Measurements from ENCODE around the gene KRT6C.
"Not testable (repeated sequence)": the region's sequence is repeated elsewhere in the genome, so short reads cannot be mapped to it uniquely, and the experiment has no call there.

The KRT6C gene

DNA sequence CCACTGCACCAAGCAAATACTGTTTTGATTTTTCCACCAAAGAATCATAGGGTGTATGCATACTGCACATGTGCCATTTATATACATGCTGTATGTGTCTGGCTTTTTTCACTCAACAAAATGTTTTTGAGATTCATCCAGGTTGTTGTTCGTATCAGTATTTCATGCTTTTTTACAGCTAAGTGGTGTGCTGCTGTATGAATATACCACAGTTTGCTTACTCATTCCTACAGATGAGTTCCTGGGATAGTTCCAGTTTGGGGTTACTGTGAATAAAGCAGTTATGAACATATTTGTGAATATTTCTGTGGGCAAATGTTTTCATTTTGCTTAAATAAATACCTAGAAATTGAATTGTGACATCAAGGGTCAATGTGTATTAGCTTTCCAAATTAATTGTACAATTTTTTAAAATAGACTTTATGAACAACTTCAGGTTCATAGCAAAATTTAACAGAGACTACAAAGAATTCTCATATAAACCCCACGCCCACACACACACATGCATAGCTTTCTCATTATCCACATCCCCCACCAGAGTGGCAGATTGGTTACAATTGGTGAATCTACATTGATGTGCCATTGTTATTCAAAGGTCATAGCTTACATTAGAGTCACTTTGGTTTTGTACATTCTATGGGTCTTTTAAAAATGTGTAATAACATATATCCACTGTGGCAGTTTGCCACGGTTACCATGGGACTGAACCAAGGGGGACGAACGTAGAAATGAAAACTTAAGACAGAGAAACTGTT is 26.4 kb upstream of the KRT6C start:
- no peak for DNase-seq

DNA sequence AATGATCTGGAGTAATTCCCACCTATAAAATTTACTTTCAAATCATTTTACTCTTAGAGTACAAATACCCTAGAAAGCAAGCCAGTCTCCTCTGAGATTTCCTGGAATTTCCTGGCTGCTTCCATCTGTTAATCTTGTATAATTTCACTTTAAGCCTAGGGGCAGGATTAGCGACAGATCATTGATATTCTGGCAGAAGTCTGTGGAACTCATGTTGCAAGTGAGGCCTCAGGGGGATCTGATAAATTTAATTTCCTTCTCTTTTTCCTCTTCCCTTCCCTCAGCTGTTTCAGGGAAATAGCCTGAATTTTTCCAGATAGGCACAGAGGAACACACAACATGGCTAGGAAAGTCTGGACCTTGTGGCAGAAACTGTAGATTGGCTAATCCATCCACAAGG is 25.3 kb upstream of the KRT6C start:
- DNase-seq, result no peak

DNA sequence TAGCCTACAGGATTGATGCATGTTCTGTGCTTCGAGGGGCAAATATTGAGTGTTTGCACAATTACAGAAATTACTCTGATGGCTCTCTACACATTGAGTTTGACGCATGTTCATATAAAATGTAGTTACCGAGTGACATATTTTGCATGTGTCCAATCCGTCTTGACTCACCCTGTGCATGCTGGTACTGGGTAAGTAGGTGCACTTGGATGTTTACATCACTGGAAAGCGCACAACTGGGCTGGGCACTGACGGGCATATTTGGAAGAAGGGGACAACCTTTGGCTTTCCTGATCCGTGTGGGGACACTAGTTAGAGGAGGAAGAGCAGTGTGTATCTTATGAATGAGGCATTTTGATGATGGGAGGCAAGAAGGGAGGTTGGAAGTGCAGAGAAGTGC is 24.4 kb upstream of the KRT6C start:
- DNase-seq, result no peak

DNA sequence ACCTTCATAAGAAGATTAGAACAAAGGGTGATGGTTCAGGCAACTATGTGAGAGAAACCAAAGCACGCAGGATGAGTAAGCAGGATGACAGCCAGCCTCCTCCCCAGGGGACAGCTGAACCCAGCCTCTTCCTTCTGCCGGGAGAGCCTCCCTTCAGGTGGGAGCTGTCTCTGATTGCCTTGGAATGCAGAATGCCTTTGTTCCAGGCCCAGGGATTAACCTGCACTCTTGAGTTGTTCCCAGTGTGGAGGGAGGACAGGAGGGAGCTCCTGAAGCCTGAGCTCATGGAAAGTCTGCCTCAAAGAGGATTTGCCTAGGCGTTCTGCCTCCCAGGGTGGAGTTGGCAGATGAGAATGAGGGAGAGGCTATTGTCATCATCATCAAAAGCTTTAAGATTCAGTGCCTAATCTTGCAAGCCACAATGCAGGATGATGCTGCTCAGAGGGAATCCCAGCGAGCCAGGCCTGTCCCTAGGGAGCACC is 23.0 kb upstream of the KRT6C start:
- no peak for DNase-seq

DNA sequence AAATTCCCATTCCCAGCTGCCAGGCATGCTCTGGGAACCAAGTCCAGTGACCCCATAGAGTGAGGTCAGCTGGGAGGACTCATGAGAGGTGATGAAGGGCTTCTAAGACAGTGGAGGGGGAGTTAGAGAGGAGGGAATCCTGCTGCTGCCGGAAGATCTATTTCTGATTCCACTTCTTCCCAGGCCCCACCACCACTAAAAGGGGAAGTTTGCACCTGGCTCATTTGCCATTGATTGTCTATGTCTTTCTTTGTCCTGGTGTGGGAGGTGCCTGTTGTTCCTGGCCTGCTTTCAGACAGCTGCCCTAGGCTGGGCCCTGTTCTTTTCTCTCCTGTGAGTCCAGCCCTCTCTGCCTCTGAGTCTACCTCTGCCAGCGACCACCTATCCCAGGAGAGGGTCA is 22.4 kb upstream of the KRT6C start:
- DNase-seq, result no peak

DNA sequence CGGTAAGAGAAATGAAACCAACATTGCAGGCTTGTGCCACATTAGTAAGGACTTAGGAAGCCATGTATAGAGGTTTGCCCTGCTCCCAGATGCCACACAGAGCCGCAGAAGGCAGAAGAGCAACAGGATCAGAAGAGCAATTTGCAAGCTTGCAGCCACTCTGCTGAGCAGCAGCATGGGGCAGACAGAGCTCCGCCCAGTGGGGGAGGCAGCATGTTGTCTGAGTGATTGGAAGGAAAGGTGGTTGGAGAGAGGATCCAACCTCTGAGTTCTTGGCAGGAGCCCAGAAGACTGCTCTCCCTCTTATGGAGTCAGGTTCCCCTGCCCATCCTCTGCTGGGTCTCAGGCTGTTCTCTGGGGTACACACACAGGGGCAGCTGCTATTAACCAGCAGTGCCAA is 21.8 kb upstream of the KRT6C start:
- DNase-seq, result no peak

DNA sequence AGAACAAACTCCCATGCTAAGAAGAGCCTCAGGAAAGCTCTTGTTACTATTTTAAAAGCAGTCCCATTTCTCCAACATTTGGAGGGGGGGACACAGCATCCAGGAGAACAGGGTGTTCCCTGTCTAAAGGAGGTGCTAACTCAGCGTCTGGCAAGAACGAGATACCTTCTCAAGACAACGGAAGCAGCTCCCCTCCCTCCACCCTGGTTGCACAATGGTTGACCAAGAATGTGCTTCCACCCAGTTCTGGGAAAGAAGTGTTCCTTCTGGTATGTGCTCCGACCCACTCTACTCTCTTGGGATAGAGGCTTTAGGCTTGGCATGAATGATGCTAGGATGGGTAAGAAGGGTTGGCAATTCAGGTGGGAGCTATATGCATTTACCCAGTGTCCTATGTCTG is 20.9 kb upstream of the KRT6C start:
- DNase-seq, result no peak

DNA sequence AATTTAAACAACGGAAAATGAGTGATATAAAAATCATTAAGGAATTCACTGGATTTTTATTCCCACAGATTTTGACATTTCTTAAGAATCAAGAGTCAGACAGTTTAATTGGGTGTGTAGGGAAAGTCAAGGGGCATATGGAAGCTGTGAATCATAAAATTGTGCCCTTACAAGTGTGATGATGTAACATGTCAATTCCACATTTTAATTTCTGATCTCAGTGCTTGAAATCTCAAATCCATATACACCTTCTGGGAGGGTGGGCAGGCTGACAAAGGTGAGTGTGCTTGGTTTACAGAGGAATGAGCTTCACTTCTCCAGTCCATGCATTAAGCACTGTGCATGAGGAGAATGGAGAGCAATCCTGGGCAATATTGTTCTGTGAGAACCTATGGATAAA is 20.5 kb upstream of the KRT6C start:
- no peak for DNase-seq

DNA sequence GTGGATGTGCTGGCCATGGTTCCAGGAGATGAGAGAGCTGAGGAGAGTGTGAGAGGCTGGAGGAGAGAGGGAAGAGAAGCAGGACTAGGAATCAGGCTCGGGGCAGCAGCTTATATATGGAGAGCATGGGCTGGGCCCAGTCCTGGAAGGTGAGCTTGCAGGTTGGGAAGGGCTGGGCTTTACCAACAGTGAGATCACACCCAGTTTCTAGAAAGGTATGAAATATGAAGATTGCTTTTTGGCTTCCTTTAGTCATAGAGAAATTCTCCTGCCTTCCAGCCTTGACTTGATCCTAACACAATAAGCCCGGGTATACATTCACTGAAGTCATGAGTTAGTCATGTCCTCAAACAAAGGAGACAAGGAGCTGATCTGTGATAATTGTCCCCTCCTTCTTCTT is 19.6 kb upstream of the KRT6C start, which contains the start of gene KRT6A:
KRT6A (minus strand) TSS at position 86 of the 400 bp plus-strand sequence; CDS start at position 17, 69 bp downstream.
- DNase-seq, result no peak

DNA sequence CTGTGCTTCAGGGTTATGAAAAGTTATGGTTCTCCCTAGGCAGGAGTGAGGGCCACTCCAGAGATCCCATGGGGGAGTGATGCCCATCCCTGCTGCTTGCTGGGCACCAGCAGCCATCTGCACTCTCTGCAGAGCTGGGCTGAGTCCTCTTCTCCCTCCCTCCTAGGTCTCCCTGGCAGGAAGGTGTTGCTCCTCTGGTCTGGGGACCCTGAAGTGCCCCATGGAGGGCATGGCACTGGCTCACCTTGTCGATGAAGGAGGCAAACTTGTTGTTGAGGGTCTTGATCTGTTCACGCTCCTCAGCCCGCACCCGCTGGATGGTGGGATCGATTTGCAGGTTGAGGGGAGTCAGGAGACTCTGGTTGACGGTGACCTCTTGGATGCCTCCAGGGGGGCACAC is 18.8 kb upstream of the KRT6C start:
- not testable (repeated sequence) for DNase-seq

DNA sequence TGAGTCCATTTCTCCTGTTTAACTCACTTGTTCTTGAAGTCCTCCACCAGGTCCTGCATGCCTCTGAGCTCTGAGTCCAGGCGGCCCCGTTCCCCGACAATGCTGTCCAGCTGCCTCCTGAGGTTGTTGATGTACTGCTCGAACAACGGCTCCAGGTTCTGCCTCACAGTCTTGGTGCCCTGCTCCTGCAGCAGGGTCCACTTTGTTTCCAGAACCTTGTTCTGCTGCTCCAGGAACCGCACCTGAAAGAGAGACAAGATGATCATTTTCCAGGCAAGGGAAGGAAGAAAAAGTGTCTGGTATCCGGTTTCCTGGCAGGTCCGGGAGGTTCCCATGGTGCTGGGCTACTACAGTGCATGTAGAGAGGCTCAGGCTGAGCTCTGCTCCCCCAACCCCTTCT is 17.9 kb upstream of the KRT6C start:
- not testable (repeated sequence) for DNase-seq

DNA sequence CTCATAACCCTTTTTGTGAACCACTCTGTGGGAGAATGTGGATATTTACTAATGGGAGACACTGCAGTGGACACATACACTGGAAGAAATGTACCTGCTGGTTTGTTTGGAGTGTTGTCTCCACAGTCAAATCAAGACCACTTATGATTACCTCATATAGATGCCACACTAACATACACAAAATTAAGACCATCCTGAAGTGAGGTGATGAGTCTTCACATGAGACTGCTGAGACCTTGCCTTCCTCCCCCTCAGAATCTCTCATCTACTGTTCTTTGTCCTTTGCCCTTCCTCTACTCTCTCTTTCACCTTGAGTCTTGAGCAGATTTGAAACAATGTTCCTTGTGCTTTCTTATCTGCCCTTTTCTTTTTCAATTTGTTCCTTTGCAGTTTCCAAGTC is 15.1 kb upstream of the KRT6C start:
- DNase-seq, result no peak

DNA sequence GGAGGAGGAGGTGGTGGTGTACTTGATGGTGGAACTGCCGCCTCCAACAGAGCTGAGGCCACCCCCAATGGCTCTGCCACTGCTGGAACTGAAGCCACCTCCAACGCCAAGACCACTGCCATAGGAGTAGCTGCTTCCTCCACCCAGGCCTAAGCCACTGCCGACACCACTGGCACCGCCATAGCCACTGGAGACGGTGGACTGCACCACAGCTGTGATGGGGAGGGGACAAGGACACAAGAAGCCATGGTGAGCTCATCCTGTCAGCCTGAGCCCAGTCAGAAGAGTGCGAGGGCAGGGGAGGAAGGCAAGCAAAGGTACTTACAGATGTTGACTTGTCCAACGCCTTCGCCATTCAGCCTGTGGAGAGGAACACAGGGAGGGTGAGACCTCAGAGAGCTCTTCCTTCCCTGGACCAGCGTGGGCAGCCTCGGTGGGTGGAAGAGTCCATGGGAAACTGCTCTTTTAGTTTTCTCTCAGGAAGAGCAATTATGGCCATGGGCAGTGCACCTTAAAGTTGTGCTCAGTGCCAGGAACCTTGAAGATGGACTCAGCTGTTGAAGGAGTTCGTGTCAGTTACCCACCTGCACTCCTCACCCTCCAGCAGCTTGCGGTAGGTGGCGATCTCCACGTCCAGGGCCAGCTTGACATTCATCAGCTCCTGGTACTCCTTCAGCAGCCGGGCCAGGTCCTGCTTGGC is 14.3 kb upstream of the KRT6C start:
- not testable (repeated sequence) for DNase-seq

DNA sequence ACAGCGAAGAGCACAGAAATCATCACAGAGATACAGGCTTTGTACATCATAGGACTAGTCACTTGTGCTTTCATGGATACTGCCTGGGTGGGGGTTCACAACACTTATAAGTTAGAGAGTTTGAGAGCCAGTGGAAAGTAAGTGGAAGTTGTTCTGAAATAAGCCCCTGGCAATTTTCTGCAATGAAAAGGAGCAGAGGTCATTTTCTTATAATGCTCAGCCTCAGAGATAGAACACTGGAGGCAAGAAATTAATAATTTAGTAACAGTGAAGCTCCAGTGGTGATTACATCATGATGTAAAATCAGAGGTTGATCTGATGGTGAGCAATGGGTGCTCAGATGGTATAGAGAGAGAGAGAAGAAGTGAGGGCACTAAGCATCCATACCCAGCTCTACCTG is 13.6 kb upstream of the KRT6C start:
- no peak for DNase-seq

DNA sequence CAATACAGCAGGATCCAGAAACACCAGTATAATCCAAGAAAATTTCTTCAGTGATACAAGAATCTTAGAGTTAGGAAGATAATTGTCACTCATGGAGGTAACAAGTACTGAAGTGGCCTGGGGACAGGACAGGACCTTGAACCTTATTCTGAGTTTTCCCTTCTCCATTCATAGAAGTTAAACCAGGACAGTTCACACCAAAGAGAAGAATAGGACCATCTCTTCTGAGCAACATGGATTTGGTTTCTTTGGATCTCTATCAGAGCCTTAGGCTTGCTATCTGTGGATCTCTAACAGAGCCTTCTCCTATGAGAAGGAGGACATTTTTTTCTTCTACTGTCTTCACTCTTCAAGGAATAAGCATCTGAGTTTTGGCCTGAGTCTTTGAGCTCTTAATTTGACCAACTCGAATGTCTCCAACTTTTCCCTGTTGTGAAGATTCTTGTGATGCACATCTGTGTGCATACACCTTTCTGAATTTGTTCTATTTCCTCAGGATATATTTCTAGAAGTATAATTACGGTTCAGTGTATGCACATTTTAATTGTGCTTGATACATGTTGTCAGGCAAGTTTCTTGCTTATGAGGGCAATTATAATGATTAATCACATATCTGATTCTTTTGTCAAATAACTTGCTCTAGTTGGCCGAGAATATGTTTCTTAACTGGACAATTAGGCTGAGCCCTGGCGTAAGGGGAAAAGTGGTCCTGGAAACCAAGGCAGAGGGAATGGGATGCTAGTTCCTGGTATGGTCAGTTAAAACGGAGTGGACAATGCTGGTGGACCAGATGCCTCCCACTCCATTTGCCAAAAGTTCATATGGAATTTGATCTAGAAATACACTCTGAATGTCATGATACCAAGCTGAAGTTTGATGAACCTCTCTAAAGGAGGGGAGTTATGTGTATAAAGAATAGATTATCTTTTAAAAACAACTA is 12.8 kb upstream of the KRT6C start:
- DNase-seq, result no peak

DNA sequence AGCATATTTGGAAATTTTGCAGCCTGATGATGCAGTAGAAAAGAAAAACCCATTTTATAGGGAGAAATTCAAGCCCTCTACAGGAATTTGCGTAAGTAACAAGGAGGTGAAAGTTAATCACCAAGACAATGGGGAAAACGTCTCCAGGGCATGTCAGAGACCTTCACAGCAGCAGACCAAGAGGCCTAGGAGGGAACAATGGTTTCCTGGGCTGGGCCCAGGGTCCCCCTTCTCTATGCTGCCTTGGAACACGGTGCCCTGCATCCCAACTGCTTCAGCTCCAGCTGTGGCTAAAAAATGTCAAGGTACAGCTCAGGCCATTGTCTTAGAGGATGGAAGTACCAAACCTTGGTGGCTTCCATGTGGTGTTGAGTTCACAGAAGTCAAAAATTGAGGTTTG is 6.5 kb upstream of the KRT6C start:
- DNase-seq, result no peak

DNA sequence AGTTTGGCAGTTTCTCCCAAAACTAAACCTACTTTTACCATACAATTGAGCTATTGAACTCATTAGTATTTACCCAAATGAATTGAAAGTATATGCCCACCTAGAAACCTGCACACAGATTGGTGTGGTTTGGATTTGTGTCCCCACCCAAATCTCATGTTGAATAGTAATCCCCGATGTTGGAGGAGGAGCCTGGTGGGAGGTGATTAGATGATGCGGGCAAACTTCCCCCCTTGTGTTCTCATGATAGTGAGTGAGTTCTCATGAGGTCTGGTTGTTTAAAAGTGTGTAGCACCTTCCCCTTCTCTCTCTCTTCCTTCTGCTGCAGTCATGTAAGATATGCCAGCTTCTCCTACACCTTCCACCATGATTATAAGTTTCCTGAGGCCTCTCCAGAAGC is 4.0 kb upstream of the KRT6C start:
- no peak for DNase-seq

DNA sequence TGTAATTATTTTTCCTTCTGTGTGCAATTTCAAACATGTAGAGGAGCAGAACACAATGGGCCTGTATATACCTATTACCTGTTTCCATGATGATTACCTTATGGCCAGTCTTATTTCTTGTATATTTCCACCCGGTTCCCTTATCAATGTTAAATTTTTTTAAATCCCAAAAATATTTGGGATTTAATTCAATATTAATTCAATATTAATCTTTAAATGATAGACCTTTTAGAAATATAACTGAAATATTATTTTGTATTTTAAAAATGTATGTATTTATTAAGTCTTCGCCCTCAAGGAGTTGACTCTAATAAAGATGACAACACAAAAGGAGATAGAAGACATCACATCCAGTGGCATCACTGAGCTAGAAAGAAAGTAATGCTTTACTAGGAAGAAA is 607 bp upstream of the KRT6C start:
- no peak for DNase-seq

DNA sequence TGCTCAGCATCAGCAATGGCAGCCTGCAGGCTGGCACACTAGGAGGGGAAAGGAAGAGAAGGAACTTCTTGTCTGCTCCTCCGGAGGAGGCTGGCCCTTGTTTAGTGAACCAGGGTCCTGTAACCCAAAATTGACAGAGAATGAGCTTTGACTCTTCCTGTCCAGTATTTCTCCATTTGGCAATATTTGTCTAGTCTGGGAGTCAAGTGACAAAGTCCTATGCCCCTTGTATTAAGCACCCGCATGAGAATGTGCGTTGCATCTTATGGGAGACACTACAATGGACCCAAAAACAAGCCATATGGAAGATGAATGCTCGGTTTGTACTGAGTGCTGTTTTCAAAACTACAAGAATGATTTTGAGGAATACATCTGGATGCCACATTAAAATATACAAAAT is 3.8 kb downstream of the KRT6C start:
- no peak for DNase-seq

DNA sequence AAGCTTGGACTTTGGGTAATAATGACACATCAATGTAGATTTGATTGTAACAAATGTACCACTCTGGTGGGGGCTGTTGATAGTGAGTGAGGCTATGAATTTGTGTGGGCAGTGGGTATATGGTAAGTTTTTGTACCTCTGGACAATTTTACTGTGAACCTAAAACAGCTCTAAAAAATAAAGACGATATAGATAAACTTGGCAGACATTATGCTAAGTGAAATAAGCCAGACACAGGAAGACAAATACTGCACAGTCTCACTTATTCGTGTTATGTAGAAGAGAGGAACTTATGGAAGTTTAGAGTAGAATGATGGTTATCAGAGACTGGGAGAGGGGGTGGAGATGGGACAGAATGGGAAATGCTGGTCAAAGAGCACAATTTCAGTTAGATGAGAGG is 8.7 kb downstream of the KRT6C start:
- no peak for DNase-seq

DNA sequence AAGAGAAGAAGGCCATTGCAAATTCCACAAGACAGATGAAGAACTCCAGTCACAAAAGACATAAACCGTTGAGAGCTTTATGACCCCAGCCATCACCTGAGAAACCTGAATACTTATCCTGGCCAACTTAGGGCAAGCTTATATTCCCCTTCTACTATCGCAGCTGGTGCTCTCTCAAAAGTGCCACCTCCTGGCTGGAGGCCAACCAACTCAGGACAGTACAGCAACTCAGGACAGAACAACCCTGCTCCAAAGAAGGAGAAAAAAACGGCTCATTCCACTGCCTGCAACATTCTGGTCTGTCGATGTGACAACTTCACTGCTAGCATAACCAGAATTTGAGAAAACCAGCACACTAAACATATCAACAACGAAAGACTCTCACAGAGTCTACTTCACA is 11.9 kb downstream of the KRT6C start:
- no peak for DNase-seq

DNA sequence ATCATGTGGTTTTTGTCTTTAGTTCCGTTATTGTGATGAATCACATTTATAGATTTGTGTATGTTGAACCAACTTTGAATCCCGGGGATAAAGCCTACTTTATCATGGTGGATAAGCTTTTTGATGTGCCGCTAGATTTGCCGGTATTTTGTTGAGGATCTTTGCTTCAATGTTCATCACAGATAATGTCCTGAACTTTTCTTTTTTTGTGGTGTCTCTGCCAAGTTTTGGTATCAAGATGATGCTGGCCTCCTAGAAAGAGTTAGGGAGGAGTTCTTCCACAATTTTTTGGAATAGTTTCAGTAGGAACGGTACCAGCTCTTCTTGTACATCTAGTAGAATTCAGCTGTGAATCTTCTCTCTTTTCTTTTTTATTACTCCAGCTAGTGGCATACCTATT is 14.7 kb downstream of the KRT6C start:
- no peak for DNase-seq

DNA sequence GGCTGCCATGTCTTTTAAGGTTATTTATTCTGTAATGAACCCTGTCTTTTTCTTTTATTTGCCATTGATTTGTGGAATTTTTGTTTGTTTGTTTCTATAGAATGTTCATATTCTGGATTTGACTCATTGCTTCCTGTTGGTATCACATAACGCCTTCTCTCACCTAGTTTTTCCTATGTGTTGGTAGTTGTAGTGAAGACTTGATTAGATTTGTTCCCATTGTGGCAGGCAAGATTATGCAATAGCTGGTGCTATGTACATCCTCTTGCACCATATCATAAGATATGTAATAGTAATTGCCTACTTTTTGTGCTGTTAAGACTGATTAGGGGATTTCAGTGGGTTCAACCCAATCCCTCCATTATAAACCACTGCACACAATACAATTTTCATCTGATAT is 17.8 kb downstream of the KRT6C start:
- no peak for DNase-seq
